ENCODE data around the gene ZSCAN21. TPM values are rescaled to one million over a fixed set of nuclear protein-coding genes. Genes with fewer than 3 reads are reported as not detected.

Gene ZSCAN21
- total and polyA plus RNA-seq, 12 donors: 10.0 to 22.7 (median 13.6) TPM

GRCh38 chr7:100034871-100035510 is 14.6 kb upstream of the ZSCAN21 start:
- DNase-seq: peak in 3 of 7 donors; percentile 46 to 59 (median 52)
- WGBS, 4 donors: 46 to 60% (median 53%) methylated on average over 8 of the region's 8 CpGs
- intact Hi-C loops (cut with DNase I): no loop called here
- Histone ChIP-seq H3K4me3 (no peak overlapping the region), H3K9me3 (replicated peaks in 1 of 3) (no peaks in the 10 kb centered on the region), H3K27me3 (no peaks in the 10 kb centered on the region), H3K27ac (peak overlapping the region in 4 of 5 donors; percentile 45 to 84 (median 67)), H3K4me1 (replicated peaks in 1 of 2) (peaks cover 20 to 32% of the 10 kb centered on the region in 2 donors), H3K36me3 (replicated peaks in 1 of 2) (peaks cover 0 to 59% of the 10 kb centered on the region in 2 donors)
- TF ChIP-seq CTCF (IDR thresholded peaks at IDR 0.05) (no peak), POLR2A (IDR thresholded peaks at IDR 0.05) (peak in 1 of 2 donors; percentile 44)

- no peak for TF ChIP-seq POLR2A (IDR thresholded peaks at IDR 0.05)
- no peak for TF ChIP-seq CTCF (IDR thresholded peaks at IDR 0.05)
- no peaks in the 10 kb centered on the region for H3K9me3 ChIP-seq (replicated peaks in 1 of 3)
- no peak for DNase-seq
- no peak overlapping the region for H3K4me3 ChIP-seq
- peak overlapping the region in 4 of 5 donors; percentile 7 to 84 (median 67) for H3K27ac ChIP-seq
- intact Hi-C loops (cut with DNase I): no loop called here
- no peaks in the 10 kb centered on the region for H3K27me3 ChIP-seq
- peaks cover 20 to 32% of the 10 kb centered on the region in 2 donors for H3K4me1 ChIP-seq (replicated peaks in 1 of 2)
- WGBS, 4 donors: 75 to 97% (median 94%) methylated on average over 5 to 6 of the region's 6 CpGs
- H3K36me3 ChIP-seq (replicated peaks in 1 of 2): peaks cover 0 to 50% of the 10 kb centered on the region in 2 donors
These were observed 13.7 kb upstream of the ZSCAN21 start for GRCh38 chr7:100035876-100036275.

GRCh38 chr7:100038326-100038725 is 11.2 kb upstream of the ZSCAN21 start:
- Histone ChIP-seq H3K36me3 (replicated peaks in 1 of 2) (peaks cover 0 to 26% of the 10 kb centered on the region in 2 donors), H3K4me3 (no peak overlapping the region), H3K4me1 (replicated peaks in 1 of 2) (peaks cover 20 to 41% of the 10 kb centered on the region in 2 donors), H3K27me3 (no peaks in the 10 kb centered on the region), H3K9me3 (replicated peaks in 1 of 3) (no peaks in the 10 kb centered on the region), H3K27ac (no peak overlapping the region)
- TF ChIP-seq CTCF (IDR thresholded peaks at IDR 0.05) (no peak), POLR2A (IDR thresholded peaks at IDR 0.05) (no peak)
- 86 to 97% (median 94%) methylated on average over 7 of the region's 7 CpGs for WGBS, 4 donors
- DNase-seq: no peak
- intact Hi-C loops (cut with DNase I): no loop called here

- no peak for DNase-seq
- no peak for TF ChIP-seq POLR2A (IDR thresholded peaks at IDR 0.05)
- TF ChIP-seq CTCF (IDR thresholded peaks at IDR 0.05): no peak
- no peak overlapping the region for H3K4me3 ChIP-seq
- no peak overlapping the region for H3K27ac ChIP-seq
- H3K27me3 ChIP-seq: no peaks in the 10 kb centered on the region
- intact Hi-C loops (cut with DNase I): no loop called here
- H3K4me1 ChIP-seq (replicated peaks in 1 of 2): peaks cover 9 to 28% of the 10 kb centered on the region in 2 donors
- H3K36me3 ChIP-seq (replicated peaks in 1 of 2): peaks cover 0 to 7% of the 10 kb centered on the region in 2 donors
- H3K9me3 ChIP-seq (replicated peaks in 1 of 3): no peaks in the 10 kb centered on the region
- WGBS, 4 donors: 69 to 90% (median 75%) methylated on average over 7 of the region's 7 CpGs
These were observed 9.0 kb upstream of the ZSCAN21 start for GRCh38 chr7:100040575-100040974.
